GM23338 (cell line): ENCODE measurements around the gene DOCK10. TPM values are rescaled to one million over a fixed set of nuclear protein-coding genes. Genes with fewer than 3 reads are reported as not detected.

Source experiments
- ATAC-seq: fragments of 200-7000 bp; cut with Tn5 transposase; 3 replicates; pipeline ENCODE4 v1.9.1; 2020
- DNase-seq: peaks from one replicate; pipeline ENCODE4 v3.0.0-alpha.2; 2015; ENCODE audit warnings: low spot score
- H2AFZ ChIP-seq: fragments of 200-600 bp; sonication (generic); 2 replicates; pipeline ENCODE4 v1.8.0; 2016; ENCODE audit warnings: antibody characterized with exemption, mild to moderate bottlenecking, moderate library complexity
- H3F3A ChIP-seq: fragments of 200-600 bp; sonication (generic); replicated peaks from 2 replicates; pipeline ENCODE4 v1.8.0; 2017; ENCODE audit warnings: antibody characterized with exemption, mixed run types, low read depth
- H3K27ac ChIP-seq: fragments of 200-600 bp; sonication (generic); 2 replicates; pipeline ENCODE4 v1.6.1; 2016; ENCODE audit warnings: low read depth
- H3K27me3 ChIP-seq: fragments of 200-600 bp; sonication (generic); 2 replicates; pipeline ENCODE4 v1.8.0; 2016; ENCODE audit warnings: mild to moderate bottlenecking, mixed run types, moderate library complexity; ENCODE audit not compliant: insufficient read depth
- H3K36me3 ChIP-seq: fragments of 200-600 bp; sonication (generic); 2 replicates; pipeline ENCODE4 v1.8.0; 2016; ENCODE audit warnings: mild to moderate bottlenecking; ENCODE audit not compliant: insufficient read depth
- H3K4me1 ChIP-seq: fragments of 200-600 bp; sonication (generic); 2 replicates; pipeline ENCODE4 v1.8.0; 2016; ENCODE audit warnings: mild to moderate bottlenecking, moderate library complexity; ENCODE audit not compliant: insufficient read depth
- H3K4me2 ChIP-seq: fragments of 200-600 bp; sonication (generic); 2 replicates; pipeline ENCODE4 v1.7.1; 2017; ENCODE audit warnings: mixed run types
- H3K4me3 ChIP-seq: fragments of 200-600 bp; sonication (generic); 2 replicates; pipeline ENCODE4 v1.6.1; 2016; ENCODE audit warnings: mixed run types
- H3K79me2 ChIP-seq: fragments of 200-600 bp; sonication (generic); replicated peaks from 2 replicates; pipeline ENCODE4 v1.8.0; 2017; ENCODE audit warnings: mild to moderate bottlenecking; ENCODE audit not compliant: insufficient read depth
- H3K9me2 ChIP-seq: fragments of 200-600 bp; sonication (generic); 2 replicates; pipeline ENCODE4 v1.8.0; 2017; ENCODE audit not compliant: insufficient read depth
- H4K20me1 ChIP-seq: fragments of 200-600 bp; sonication (generic); replicated peaks from 2 replicates; pipeline ENCODE4 v1.8.0; 2017; ENCODE audit warnings: mild to moderate bottlenecking; ENCODE audit not compliant: insufficient read depth
- H3K27ac Mint-ChIP-seq: 2 replicates; pipeline ENCODE4 v1.8.0; 2020; ENCODE audit warnings: inconsistent platforms, mild to moderate bottlenecking, moderate library complexity, mixed read lengths
- H3K27me3 Mint-ChIP-seq: 3 replicates; pipeline ENCODE4 v1.8.0; 2022; ENCODE audit warnings: low read depth, mild to moderate bottlenecking, moderate library complexity, mixed read lengths, inconsistent platforms; ENCODE audit not compliant: insufficient read depth, poor library complexity
- H3K36me3 Mint-ChIP-seq: 3 replicates; pipeline ENCODE4 v1.8.0; 2021; ENCODE audit warnings: low read depth, mild to moderate bottlenecking, inconsistent platforms, moderate library complexity, mixed read lengths
- H3K4me1 Mint-ChIP-seq: 3 replicates; pipeline ENCODE4 v1.8.0; 2020; ENCODE audit warnings: mild to moderate bottlenecking, inconsistent platforms, mixed read lengths
- H3K4me3 Mint-ChIP-seq: 3 replicates; pipeline ENCODE4 v1.8.0; 2021; ENCODE audit warnings: moderate library complexity, mild to moderate bottlenecking, inconsistent platforms, mixed read lengths
- H3K9me3 Mint-ChIP-seq: 3 replicates; pipeline ENCODE4 v1.8.0; 2020; ENCODE audit warnings: moderate library complexity, mild to moderate bottlenecking, inconsistent platforms, mixed read lengths
- CREB1 ChIP-seq: fragments of 250-450 bp; sonication (Bioruptor Pico); IDR thresholded peaks from 2 replicates; pipeline ENCODE4 v1.5.0; 2020; ENCODE audit warnings: low read depth, mild to moderate bottlenecking, moderate library complexity
- ETS1 ChIP-seq: IDR thresholded peaks from 2 replicates; pipeline ENCODE4 v1.6.1; 2016; ENCODE audit warnings: antibody characterized with exemption
- EZH2 ChIP-seq: fragments of 200-600 bp; sonication (generic); IDR thresholded peaks from one replicate; pipeline ENCODE4 v1.8.0; 2017; ENCODE audit warnings: antibody characterized with exemption, mild to moderate bottlenecking, low read depth; ENCODE audit not compliant: unreplicated experiment
- EZH2phosphoT487 ChIP-seq: fragments of 200-600 bp; sonication (generic); IDR thresholded peaks from one replicate; pipeline ENCODE4 v1.8.1; 2018; ENCODE audit warnings: antibody characterized with exemption; ENCODE audit not compliant: unreplicated experiment
- JUNB ChIP-seq: IDR thresholded peaks from one replicate; pipeline ENCODE4 v1.6.1; 2016; ENCODE audit warnings: antibody characterized with exemption; ENCODE audit not compliant: unreplicated experiment
- NANOG ChIP-seq: IDR thresholded peaks from 2 replicates; pipeline ENCODE4 v1.6.1; 2016; ENCODE audit warnings: antibody characterized with exemption, borderline replicate concordance
- STAT1 ChIP-seq: IDR thresholded peaks from one replicate; pipeline ENCODE4 v1.6.1; 2016; ENCODE audit warnings: antibody characterized with exemption; ENCODE audit not compliant: unreplicated experiment
- ZNF114 ChIP-seq: fragments of 250-450 bp; sonication (Bioruptor Pico); IDR thresholded peaks from 2 replicates; pipeline ENCODE4 v1.5.0; 2020; ENCODE audit warnings: mild to moderate bottlenecking, moderate library complexity
- ZNF462 ChIP-seq: fragments of 250-450 bp; sonication (Bioruptor Pico); IDR thresholded peaks from 2 replicates; pipeline ENCODE4 v1.5.0; 2020; ENCODE audit warnings: mild to moderate bottlenecking, moderate library complexity
- polyA plus RNA-seq: library from polyadenylated mRNA; unstranded; fragments of >200 nt; fragmentation: Nextera tagmentation; extraction: Ambion mirVana; gene quantifications from 2 replicates; pipeline ENCODE4 v1.2.1, GENCODE V29; 2016
- total RNA-seq: library from RNA; depleted of rRNA; stranded (reverse); fragments of >200 nt; shearing (Covaris generic); gene quantifications from 2 replicates; pipeline ENCODE4 v1.2.3, GENCODE V29; 2014

Gene DOCK10
- total and polyA plus RNA-seq, 2 experiments from 2014 or later, result 1.0 to 1.7 TPM

GRCh38 chr2:225064928-225065327, 22.7 kb upstream of the DOCK10 start (continued):
- TF ChIP-seq ZNF462 (CRISPR knock-in tag) (no peak), EZH2phosphoT487 (no peak), EZH2 (no peak), JUNB (no peak)

GRCh38 chr2:225064362-225064761, 22.1 kb upstream of the DOCK10 start:
- H3K4me3 ChIP-seq, result no peak overlapping the region
- 0 out of 2 replicates have a peak, but pooled peaks cover 5% of the 10 kb centered on the region for H3K36me3 ChIP-seq
- DNase-seq (no peak), ATAC-seq (no peak)
- Mint-ChIP-seq H3K9me3 (peaks cover 27% of the 10 kb centered on the region), H3K4me1 (no peaks in the 10 kb centered on the region), H3K27ac (no peak overlapping the region), H3K27me3 (peaks cover 4% of the 10 kb centered on the region), H3K4me3 (no peak overlapping the region), H3K36me3 (peaks cover 21% of the 10 kb centered on the region)
- peaks cover 8% of the 10 kb centered on the region; the same call in 1 of the 2 replicates for H3K9me2 ChIP-seq
- no peaks in the 10 kb centered on the region for H3K27me3 ChIP-seq
- no peaks in the 10 kb centered on the region for H3F3A ChIP-seq
- H3K79me2 ChIP-seq, result no peaks in the 10 kb centered on the region
- H4K20me1 ChIP-seq, result no peaks in the 10 kb centered on the region
- H3K4me2 ChIP-seq, result no peak overlapping the region
- no peak overlapping the region for H3K27ac ChIP-seq
- no peak overlapping the region for H2AFZ ChIP-seq
- H3K4me1 ChIP-seq, result no peaks in the 10 kb centered on the region
- TF ChIP-seq ZNF114 (CRISPR knock-in tag) (no peak), NANOG (no peak), CREB1 (CRISPR knock-in tag) (no peak), EZH2phosphoT487 (no peak), STAT1 (no peak), ETS1 (no peak), JUNB (no peak), ZNF462 (CRISPR knock-in tag) (no peak)
